Right lobe of liver (tissue), 4 donors: Measurements from ENCODE around the gene SRCIN1.
A peak's percentile ranks its signal among the peaks of the same experiment; 100 is the strongest.

Experiments
- POLR2A ChIP-seq: fragments of 450-650 bp; IDR thresholded peaks from one replicate; pipeline ENCODE4 v1.6.1; 2017; ENCODE audit warnings: antibody characterized with exemption, mild to moderate bottlenecking
- TF ChIP-seq, protein P1 (sequence below), 4 donors: fragments of 200-600 bp in 3 of 4; fragments of 450-650 bp in 1 of 4; IDR thresholded peaks; one replicate each; pipeline versions ENCODE4 v1.5.1 to v1.8.0; 2016 to 2022; ENCODE audit warnings: antibody characterized with exemption in 4 of 4, mild to moderate bottlenecking in 2 of 4
- donor health status: DM: no; HTN: no; CAD: no.
- donor health status: DM: no; HTN: no; CAD: no.
- donor health status: DM: no; HTN: yes; CAD: no.

DNA sequence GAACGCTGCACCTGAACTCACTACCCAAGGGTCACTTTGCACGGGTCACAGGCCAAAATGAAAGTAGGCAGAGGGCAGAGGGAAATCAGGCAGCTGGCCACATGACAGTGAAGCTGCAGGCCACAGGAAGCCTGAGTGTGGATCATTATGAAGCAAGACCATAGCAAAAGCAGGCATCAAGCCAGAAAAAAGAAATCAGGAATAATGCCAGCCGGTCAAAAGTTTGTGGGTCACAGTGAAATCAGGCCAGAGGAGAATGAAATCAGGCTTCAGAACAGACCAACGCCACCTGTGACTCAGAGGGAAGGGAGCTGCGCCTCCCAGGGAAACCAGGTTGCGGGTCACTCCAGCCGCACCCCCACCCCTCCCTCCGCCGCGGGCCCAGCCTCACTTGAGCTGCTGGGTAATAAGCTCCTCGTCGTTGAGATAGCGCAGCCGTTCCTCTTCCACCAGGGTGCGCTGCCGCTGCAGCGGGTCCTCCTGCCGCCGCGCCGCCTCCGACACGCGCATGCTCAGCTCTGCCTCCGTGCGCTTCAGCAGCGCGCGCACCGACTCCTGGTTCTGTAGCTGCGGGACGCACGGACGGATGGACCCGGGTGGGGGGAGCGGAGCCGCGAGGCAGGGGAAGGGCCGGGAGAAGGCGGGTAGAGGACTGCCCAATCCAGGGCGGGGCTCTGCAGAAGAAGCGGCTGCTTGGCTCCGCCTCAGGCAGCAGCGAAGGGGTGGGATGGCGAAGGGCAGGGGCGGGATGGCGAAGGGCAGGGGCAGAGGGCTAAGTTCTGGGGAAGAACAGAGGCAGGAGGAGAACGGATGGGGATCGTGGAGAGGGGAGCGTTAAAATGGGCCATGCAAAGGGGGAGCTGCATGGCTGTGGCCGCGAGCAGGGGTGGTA is 47.7 kb downstream of the SRCIN1 start:
- peak; percentile 34 for TF ChIP-seq POLR2A
- TF ChIP-seq, protein P1, sequence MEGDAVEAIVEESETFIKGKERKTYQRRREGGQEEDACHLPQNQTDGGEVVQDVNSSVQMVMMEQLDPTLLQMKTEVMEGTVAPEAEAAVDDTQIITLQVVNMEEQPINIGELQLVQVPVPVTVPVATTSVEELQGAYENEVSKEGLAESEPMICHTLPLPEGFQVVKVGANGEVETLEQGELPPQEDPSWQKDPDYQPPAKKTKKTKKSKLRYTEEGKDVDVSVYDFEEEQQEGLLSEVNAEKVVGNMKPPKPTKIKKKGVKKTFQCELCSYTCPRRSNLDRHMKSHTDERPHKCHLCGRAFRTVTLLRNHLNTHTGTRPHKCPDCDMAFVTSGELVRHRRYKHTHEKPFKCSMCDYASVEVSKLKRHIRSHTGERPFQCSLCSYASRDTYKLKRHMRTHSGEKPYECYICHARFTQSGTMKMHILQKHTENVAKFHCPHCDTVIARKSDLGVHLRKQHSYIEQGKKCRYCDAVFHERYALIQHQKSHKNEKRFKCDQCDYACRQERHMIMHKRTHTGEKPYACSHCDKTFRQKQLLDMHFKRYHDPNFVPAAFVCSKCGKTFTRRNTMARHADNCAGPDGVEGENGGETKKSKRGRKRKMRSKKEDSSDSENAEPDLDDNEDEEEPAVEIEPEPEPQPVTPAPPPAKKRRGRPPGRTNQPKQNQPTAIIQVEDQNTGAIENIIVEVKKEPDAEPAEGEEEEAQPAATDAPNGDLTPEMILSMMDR (IDR thresholded peaks at IDR 0.05), result peak; percentile 87 to 92 (median 90)
